B cell (primary cell): ENCODE data around the gene ITPKB.

Experiments
- EZH2 ChIP-seq: IDR thresholded peaks from 2 replicates; pipeline ENCODE4 v1.6.1; 2012; ENCODE audit warnings: borderline replicate concordance, low read depth, mild to moderate bottlenecking, moderate library complexity, low read length; ENCODE audit not compliant: insufficient read depth, poor library complexity, severe bottlenecking
- TF ChIP-seq, protein P1 (sequence below): fragments of 200-600 bp; IDR thresholded peaks from one replicate; pipeline ENCODE4 v1.8.0; 2022; ENCODE audit warnings: antibody characterized with exemption, mild to moderate bottlenecking

DNA sequence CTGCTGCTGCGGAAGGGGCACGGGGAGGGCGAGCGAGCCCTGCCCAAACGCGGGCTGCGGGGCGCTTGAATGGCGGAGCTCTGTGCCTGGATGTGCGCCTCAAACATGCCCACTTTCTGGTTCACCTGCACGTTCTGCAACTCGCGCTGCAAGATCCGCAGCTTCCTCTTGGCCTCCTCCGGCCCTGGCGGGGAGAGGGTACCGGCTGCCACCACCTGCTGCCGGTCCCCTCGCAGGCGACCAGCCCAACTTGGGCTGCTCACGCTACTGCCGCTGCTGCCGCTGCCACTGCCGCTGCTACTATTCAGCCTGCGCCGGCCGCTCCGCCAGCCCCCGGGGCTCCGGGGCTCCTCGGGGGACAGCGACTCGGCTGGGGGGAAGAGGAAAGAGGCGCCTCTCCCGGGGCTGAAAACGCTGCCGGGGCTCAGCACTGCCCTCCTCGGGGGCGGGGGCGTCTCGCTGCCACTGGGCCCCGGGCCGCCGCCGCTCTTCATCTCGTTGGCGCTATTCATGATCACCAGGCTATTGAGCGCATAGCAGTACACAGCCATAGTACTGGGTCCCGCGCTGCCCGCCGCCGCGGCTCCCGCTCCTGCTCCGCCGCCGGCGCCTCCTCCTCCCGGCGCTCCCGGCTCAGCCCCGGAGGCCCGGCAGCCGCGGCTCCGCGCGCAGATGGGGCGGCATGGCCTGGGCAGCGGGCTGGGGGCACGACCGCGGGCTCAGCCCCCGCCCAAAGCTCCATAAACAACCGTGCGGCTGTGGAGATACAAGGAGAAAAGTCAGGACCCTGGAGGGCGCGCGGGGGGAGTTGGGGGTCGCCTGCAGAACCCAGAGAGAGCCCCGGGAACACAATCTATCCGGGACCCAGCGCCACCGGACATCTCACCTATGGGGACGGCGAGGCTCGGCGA, 1.9 kb downstream of the ITPKB start:
- TF ChIP-seq, protein P1, sequence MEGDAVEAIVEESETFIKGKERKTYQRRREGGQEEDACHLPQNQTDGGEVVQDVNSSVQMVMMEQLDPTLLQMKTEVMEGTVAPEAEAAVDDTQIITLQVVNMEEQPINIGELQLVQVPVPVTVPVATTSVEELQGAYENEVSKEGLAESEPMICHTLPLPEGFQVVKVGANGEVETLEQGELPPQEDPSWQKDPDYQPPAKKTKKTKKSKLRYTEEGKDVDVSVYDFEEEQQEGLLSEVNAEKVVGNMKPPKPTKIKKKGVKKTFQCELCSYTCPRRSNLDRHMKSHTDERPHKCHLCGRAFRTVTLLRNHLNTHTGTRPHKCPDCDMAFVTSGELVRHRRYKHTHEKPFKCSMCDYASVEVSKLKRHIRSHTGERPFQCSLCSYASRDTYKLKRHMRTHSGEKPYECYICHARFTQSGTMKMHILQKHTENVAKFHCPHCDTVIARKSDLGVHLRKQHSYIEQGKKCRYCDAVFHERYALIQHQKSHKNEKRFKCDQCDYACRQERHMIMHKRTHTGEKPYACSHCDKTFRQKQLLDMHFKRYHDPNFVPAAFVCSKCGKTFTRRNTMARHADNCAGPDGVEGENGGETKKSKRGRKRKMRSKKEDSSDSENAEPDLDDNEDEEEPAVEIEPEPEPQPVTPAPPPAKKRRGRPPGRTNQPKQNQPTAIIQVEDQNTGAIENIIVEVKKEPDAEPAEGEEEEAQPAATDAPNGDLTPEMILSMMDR: peak; percentile 33
- no peak for TF ChIP-seq EZH2
